IPS-15b (cell line): Measurements from ENCODE around the gene LAPTM5.
"Not testable (repeated sequence)": the region's sequence is repeated elsewhere in the genome, so short reads cannot be mapped to it uniquely, and the experiment has no call there.

Source experiments
- H3K27me3 ChIP-seq: one replicate; pipeline ENCODE4 v1.6.1; 2013; ENCODE audit warnings: low read length; ENCODE audit not compliant: control insufficient read depth, insufficient read depth
- H3K36me3 ChIP-seq: one replicate; pipeline ENCODE4 v1.6.1; 2013; ENCODE audit warnings: low read length; ENCODE audit not compliant: control insufficient read depth, insufficient read depth
- H3K4me1 ChIP-seq: one replicate; pipeline ENCODE4 v1.6.1; 2013; ENCODE audit warnings: mild to moderate bottlenecking, low read length; ENCODE audit not compliant: control insufficient read depth, insufficient read depth
- H3K4me3 ChIP-seq: one replicate; pipeline ENCODE4 v1.5.1; 2013; ENCODE audit warnings: low read depth, low read length
- H3K9ac ChIP-seq: one replicate; pipeline ENCODE4 v1.6.1; 2013; ENCODE audit warnings: low read depth, mild to moderate bottlenecking, low read length
- H3K9me3 ChIP-seq: one replicate; pipeline ENCODE4 v1.6.1; 2013; ENCODE audit warnings: mild to moderate bottlenecking, low read length; ENCODE audit not compliant: control insufficient read depth, insufficient read depth

Gene LAPTM5

DNA sequence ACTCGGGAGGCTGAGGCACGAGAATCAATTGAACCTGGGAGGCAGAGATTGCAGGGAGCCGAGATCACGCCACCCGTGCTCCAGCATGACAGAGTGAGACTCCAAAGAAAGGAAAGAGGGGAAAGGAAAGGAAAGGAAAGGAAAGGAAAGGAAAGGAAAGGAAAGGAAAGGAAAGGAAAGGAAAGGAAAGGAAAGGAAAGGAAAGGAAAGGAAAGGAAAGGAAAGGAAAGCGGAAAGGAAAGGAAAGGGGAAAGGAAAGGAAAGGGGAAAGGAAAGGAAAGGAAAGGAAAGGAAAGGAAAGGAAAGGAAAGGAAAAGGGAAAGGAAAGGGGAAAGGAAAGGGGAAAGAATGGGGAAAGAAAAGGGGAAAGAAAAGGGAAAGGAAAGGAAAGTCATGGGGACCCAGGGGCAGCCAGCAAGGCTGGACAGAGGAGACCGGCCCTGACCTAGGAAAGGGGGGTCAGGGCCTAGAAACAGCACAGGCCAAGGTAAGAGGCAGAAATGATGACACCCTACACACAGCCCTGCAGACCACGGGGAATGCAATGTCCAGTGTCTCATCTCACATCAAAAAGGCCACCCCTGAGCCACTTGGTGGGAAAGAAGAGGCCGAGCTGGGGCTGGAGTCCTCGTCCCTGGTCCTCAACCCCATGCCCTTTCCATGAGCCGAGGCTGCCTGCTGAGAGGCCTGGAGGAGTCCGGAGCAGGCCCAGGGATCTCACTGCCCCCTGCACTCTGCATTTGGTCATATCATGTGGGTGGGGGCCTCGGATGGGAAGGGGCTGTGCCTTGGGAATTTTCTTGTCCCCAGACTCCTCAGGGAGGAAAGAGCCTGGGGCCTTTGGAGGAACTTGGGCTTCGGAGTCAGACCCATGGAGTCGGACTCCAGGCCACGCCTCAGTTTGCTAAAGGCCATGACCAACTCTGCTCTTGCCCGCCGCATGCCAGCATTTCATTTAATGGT is 18.8 kb upstream of the LAPTM5 start:
- no peak overlapping the region for H3K4me3 ChIP-seq
- no peak overlapping the region for H3K9ac ChIP-seq
- no peaks in the 10 kb centered on the region for H3K36me3 ChIP-seq
- peaks cover 7% of the 10 kb centered on the region for H3K27me3 ChIP-seq
- no peaks in the 10 kb centered on the region for H3K9me3 ChIP-seq
- H3K4me1 ChIP-seq = no peaks in the 10 kb centered on the region

DNA sequence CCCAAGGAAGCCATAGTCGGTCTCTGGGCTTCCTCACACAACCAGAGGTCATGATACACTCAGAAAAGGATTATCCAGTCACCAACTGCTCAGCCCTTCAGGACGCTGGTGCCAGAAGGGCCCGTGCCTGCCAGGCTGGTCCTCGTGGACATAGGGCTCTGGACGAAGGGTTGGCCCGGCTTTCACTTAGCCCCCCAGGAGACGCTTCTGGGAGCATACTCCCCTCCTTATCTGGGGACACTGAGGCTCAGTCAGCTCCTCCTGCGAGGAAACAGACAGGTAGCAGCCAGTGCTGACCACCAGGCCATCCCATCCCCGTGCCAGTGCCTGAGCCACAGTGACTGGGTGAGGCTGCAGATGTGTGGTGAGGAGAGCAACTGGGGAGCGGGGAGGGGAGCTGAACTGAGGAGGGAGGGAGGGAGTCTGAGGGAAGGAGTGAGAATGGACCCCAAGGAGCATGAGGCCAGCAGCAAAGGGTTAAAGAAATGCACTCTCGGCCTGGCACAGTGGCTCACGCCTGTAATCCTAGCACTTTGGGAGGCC is 17.9 kb upstream of the LAPTM5 start:
- Histone ChIP-seq H3K9me3 (no peaks in the 10 kb centered on the region), H3K27me3 (peaks cover 4% of the 10 kb centered on the region), H3K4me1 (no peaks in the 10 kb centered on the region), H3K4me3 (no peak overlapping the region), H3K36me3 (no peaks in the 10 kb centered on the region), H3K9ac (no peak overlapping the region)

DNA sequence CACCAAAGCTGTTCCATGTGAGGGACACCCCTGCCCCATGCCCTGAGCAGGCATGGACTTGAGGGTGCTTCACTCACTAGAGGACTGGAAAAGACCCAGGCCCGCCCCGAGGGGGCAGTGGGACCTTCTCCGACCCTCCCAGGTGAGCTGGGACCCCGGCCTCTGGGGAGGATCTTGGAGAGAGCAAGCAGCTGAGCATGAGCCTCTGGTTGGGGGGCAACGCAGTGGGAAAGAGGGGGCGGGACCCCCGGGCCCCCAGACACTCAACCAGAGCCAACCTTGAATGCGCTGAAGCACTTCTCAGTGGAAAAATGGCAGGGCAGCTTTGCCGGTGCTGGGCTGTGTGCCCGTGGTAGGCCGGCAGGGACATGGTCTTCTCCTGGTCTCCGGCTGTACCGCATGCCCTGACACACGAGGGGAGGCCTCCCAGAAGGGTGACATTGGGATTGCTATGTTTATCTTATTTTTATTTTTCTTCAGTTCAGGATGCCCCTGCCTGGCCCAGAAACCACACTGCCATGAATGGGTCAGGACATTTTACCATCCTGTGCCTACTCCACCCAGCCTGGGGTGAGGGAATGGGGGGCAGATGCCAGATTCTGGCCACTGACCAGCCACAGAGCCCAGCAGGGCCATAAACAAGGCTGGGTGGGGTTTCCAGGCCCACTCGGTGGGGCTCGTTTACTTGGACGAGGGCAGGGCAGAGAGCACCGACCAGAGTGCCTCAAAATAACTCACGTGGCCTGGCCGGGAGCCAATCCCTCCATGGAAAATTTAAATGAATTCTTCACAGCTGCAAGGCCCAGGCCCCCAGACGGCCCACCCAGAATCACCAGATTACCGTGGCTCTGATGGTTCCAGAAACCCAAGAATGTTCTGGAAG is 17.2 kb upstream of the LAPTM5 start:
- H3K9ac ChIP-seq = no peak overlapping the region

DNA sequence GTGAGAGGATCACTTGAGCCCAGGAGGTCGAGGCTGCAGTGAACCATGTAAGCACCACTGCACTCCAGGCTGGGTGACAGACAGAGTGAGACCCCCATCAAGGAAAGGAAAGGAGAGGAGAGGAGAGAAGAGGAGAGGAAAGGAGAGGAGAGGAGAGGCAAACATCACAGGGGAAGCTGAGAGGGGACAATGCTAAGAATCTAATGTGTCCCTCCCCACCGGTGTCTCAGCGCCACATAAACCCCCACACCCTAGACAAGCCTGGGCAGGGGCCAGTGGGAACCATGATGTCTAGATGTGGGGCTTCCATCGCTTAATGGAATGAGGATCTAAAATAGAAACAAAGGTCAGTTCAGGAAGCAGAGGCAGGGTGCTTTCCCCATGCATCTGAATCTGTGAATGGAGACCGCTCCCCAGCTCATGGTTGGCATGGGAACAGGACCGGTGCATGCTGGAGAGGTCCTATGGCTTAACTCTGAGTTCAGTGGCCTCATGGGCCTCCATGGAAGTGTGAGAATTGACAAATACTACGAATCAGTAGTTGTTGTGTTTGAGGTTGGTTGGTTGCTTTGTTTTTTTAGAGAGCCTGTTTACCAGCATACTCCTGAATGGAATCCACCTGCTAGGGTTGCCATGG is 16.3 kb upstream of the LAPTM5 start:
- Histone ChIP-seq H3K27me3 (no peaks in the 10 kb centered on the region), H3K9ac (no peak overlapping the region), H3K4me1 (no peaks in the 10 kb centered on the region), H3K36me3 (no peaks in the 10 kb centered on the region), H3K9me3 (no peaks in the 10 kb centered on the region), H3K4me3 (no peak overlapping the region)

More for the DNA sequence above, 17.2 kb upstream of the LAPTM5 start:
- H3K9me3 ChIP-seq = no peaks in the 10 kb centered on the region
- H3K4me1 ChIP-seq = no peaks in the 10 kb centered on the region
- H3K36me3 ChIP-seq = no peaks in the 10 kb centered on the region
- no peaks in the 10 kb centered on the region for H3K27me3 ChIP-seq
- H3K4me3 ChIP-seq = no peak overlapping the region

DNA sequence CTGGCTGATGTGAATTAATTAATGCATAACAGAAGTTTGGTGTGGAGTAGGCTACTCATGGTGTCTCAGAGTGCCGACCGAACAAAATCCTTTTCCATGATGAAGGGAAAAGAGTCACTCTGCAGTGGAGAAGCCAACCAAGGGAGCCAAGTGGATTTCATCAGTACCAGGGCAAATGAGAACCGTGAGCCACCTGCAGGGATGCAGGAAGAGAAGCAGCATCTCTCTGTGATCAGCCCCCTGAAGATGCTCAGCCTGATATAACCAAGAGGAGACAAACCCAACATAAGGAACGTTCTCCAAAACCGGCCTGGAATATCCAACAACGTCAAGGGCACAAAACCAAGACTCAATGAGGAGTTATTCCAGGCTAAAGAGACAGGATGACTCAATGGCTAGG is 13.4 kb upstream of the LAPTM5 start:
- Histone ChIP-seq H3K9ac (no peak overlapping the region), H3K4me1 (no peaks in the 10 kb centered on the region), H3K36me3 (no peaks in the 10 kb centered on the region), H3K27me3 (no peaks in the 10 kb centered on the region), H3K9me3 (no peaks in the 10 kb centered on the region), H3K4me3 (no peak overlapping the region)

DNA sequence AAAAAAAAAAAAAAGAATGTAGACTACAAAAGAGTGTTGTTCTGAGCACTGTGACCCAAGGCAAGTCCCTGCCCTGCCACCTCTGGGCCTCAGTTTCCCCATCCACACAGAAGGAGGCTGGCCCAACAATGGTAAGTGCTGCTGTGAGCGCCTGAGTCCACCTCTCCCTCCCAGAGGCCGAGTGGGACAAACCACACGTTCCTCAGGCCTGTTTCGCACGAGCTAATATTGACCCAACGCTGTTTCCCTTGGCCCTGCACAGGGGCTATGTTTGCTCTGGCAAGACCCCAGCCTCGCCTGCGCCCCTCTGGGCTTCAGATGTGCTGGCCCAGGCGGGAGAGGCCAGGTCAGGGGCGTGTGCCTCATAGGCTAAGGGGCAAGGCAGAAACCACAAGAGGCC is 12.6 kb upstream of the LAPTM5 start:
- H3K9ac ChIP-seq = no peak overlapping the region

DNA sequence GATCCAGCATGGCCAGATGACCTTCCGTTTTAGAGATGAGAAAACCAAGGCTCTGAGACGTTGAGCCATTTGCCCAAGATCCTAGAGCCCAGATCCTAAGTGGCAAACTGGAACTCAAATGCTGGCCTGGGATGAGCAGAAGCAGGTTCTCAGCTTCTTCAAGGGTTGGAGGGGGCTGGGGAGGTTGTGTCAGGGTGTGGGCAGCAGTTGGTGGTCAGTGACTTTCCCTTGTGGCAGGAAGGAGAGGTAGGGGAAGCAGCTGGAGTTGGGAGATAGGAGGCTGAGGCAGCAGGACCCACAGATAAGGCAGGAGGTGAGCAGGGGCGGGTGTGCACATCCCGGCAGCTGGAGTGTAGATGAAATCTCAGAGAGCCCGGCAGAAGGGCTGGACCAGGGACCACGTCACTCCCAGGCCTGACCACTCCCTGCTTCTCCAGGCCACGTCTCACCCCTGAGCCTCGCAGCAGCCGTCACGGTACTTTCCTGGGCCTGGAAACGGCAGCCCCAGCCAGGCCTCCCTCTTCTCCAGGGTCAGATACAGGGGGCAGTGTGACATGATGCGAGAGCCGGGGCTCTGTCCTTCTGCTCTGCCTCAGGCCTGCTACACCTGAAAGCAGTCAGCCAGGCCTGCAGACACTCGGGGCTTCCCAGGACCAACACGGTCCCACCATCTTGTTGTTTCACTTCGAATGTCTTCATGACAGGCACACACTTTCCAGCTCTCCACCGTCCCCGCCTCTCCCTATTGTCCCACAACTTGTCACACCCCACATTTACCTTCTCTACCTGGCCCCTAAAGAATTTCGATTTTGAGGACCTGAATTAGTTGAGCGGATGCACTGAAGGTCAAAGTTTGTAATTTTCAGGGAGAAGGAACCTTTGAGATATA is 11.5 kb upstream of the LAPTM5 start:
- H3K4me1 ChIP-seq = no peaks in the 10 kb centered on the region
- H3K27me3 ChIP-seq = no peaks in the 10 kb centered on the region
- H3K36me3 ChIP-seq = no peaks in the 10 kb centered on the region
- no peak overlapping the region for H3K9ac ChIP-seq
- no peak overlapping the region for H3K4me3 ChIP-seq
- H3K9me3 ChIP-seq = no peaks in the 10 kb centered on the region

More for the DNA sequence above, 12.6 kb upstream of the LAPTM5 start:
- Histone ChIP-seq H3K36me3 (no peaks in the 10 kb centered on the region), H3K27me3 (no peaks in the 10 kb centered on the region), H3K4me1 (no peaks in the 10 kb centered on the region), H3K9me3 (no peaks in the 10 kb centered on the region), H3K4me3 (no peak overlapping the region)

DNA sequence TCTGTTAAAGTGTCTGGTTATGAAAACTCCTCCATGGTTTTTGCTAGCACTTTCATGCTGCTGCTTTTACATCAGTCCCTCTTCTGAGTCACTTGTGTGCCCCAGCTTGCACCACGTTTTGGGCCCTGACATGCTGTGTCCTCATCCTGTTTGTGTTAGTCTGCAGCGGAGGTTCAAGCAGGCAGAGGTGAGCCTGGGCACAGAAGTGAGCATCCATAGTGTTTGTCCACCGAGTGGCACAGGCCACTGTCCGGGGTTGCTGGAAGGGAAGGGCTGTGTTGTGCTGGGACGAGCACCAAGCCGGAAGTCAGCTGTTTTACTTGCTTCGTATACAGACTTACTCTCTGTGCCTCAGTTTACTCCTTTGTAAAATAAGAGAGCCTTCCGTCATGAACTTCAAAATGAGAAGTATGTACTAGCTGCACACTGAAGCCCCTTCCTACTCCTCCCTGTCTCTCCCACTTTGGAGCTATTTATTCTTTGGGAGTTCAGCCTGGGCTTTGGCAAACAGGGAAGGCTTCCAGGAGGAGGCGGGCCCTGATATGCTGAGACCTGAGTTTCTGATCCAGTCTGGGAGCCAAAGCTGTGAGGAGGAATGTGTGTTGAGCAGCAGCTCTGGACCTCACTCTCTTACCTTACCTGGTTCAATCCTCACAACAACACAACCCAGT is 10.7 kb upstream of the LAPTM5 start:
- H3K27me3 ChIP-seq = no peaks in the 10 kb centered on the region
- no peaks in the 10 kb centered on the region for H3K4me1 ChIP-seq
- no peak overlapping the region for H3K9ac ChIP-seq
- H3K4me3 ChIP-seq = no peak overlapping the region
- no peaks in the 10 kb centered on the region for H3K9me3 ChIP-seq
- H3K36me3 ChIP-seq = no peaks in the 10 kb centered on the region

DNA sequence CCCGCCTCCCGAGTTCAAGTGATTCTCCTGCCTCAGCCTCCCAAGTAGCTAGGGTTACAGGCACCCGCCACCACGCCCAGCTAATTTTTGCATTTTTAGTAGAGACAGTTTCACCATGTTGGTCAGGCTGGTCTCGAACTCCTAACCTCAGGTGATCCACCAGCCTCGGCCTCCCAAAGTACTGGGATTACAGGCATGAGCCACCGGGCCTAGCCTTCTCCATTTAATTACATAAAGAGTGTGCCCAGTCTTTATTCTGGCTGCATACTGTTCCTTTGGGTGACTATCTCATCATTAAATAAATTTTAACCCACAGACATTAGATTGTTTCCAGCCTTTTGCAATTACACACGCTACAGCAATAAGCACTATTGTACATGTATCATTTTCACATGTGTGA is 9.4 kb upstream of the LAPTM5 start:
- not testable (repeated sequence) for H3K9ac ChIP-seq, H3K9me3 ChIP-seq, H3K4me1 ChIP-seq, H3K27me3 ChIP-seq, H3K36me3 ChIP-seq, H3K4me3 ChIP-seq

DNA sequence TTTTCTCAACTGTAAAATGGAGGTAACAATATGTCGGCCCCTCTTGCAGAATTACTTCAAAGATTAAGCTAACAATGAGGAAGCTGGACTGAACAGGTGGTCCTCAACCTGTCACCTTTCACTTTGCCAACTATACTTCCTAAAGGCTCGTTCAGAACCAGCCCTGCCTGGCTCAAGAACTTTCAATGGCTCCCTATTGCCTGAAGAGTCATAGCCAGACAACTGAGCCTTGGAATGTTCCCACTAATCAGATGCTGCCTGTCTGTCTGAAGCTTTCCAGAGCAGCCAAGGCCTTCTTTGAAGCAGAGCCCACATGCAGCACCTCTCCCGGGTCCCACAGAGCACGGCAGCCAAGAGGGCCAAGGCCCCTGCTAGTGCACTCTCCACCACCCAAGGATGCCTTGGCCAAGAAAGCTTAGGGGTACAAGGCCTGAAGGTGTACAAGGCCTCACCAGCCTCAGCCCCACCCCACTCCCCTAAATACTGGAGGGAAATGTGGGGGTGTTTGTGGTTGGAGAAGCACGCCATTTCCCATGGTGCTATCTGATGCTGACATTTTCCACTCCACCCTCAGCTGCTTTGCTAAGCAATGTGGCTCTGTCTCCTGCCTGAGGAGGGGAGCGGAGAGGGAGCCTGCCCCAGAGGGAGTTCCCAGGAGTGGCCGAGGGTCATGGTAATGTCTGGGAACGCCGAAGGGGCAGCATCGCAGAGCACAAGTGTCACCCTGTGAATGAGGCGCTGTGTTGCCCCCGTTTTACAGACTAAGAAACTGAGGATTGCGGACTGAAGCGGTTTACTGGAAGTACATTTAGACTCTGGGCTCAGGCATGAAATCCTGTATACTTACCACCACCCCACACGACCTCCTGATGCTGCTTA is 8.2 kb upstream of the LAPTM5 start:
- Histone ChIP-seq H3K9ac (no peak overlapping the region), H3K4me1 (no peaks in the 10 kb centered on the region), H3K9me3 (no peaks in the 10 kb centered on the region), H3K4me3 (no peak overlapping the region), H3K27me3 (no peaks in the 10 kb centered on the region), H3K36me3 (no peaks in the 10 kb centered on the region)
